Duodenal mucosa (tissue), 2 donors: Measurements from ENCODE around the gene SLC66A1.

Experiments used
- H3K27ac ChIP-seq: one replicate; pipeline ENCODE4 v1.7.0; 2013; ENCODE audit warnings: low read depth, low read length
- H3K27me3 ChIP-seq, 2 donors: one replicate each; pipeline ENCODE4 v1.7.0; 2013; ENCODE audit warnings: low read length in 2 of 2, control low read depth in 1 of 2; ENCODE audit not compliant: insufficient read depth in 2 of 2, control insufficient read depth in 1 of 2
- H3K36me3 ChIP-seq, 2 donors: one replicate each; pipeline ENCODE4 v1.7.0; 2013; ENCODE audit warnings: low read length in 2 of 2, control low read depth in 1 of 2; ENCODE audit not compliant: insufficient read depth in 2 of 2, control insufficient read depth in 1 of 2
- H3K4me1 ChIP-seq, 2 donors: one replicate each; pipeline ENCODE4 v1.7.0; 2013; ENCODE audit warnings: low read length in 2 of 2, control low read depth in 1 of 2; ENCODE audit not compliant: insufficient read depth in 2 of 2, control insufficient read depth in 1 of 2
- H3K4me3 ChIP-seq, 2 donors: one replicate each; pipeline ENCODE4 v1.7.0; 2013; ENCODE audit warnings: low read length in 2 of 2, low read depth in 1 of 2
- H3K9ac ChIP-seq, 2 donors: one replicate each; pipeline ENCODE4 v1.7.0; 2013; ENCODE audit warnings: low read length in 2 of 2, low read depth in 1 of 2
- H3K9me3 ChIP-seq, 2 donors: one replicate each; pipeline ENCODE4 v1.7.0; 2013; ENCODE audit warnings: low read length in 2 of 2, control low read depth in 1 of 2; ENCODE audit not compliant: control insufficient read depth in 1 of 2

The SLC66A1 gene

DNA sequence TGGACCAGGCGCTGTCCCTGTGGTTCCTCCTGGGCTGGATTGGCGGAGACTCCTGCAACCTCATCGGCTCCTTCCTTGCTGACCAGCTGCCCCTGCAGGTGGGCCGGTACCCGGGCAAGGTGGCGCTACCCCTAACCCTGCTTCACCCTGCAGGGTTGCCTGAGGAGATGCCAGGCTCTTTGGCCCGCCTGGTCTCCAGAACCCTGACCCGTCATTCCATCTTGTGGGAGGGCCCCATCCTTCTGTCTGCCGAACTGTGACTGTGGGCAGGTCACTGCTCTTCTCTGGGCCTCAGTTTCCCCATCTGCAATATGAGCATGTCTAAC is 12.5 kb downstream of the SLC66A1 start:
- Histone ChIP-seq H3K4me1 (no peaks in the 10 kb centered on the region), H3K27ac (no peak overlapping the region), H3K9ac (no peak overlapping the region), H3K9me3 (no peaks in the 10 kb centered on the region), H3K27me3 (no peaks in the 10 kb centered on the region), H3K4me3 (no peak overlapping the region), H3K36me3 (peaks cover 14 to 46% of the 10 kb centered on the region in 2 donors)

DNA sequence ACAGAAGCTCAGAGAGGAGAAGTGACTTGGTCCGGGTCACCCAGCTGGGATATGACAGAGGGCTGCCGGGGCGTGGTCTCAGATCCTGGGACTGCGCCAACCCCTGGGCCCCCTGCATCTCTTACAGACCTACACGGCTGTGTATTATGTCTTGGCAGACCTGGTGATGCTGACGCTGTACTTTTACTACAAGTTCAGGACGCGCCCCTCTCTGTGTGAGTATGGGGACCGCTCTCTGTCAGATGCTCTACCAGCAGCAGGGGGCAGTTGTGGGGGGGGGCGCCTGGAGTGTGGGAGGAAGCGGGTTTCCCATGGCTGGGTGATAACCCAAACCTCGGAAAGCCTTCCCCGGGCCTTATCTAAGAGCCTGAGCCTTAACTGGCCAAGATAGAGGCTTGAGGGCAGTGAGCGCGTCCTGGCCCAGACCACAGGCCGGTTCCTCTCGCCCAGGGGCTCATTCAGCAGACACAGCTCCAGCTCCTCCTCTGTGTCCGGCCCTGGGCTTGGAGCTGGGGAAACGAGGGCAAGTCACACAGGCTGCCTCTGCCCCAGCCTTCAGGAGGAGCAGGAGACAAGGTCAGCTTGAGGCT is 13.3 kb downstream of the SLC66A1 start:
- Histone ChIP-seq H3K36me3 (peaks cover 14 to 46% of the 10 kb centered on the region in 2 donors), H3K4me1 (peaks cover 0 to 4% of the 10 kb centered on the region in 2 donors), H3K27ac (no peak overlapping the region), H3K9me3 (no peaks in the 10 kb centered on the region), H3K27me3 (no peaks in the 10 kb centered on the region), H3K4me3 (no peak overlapping the region), H3K9ac (no peak overlapping the region)

DNA sequence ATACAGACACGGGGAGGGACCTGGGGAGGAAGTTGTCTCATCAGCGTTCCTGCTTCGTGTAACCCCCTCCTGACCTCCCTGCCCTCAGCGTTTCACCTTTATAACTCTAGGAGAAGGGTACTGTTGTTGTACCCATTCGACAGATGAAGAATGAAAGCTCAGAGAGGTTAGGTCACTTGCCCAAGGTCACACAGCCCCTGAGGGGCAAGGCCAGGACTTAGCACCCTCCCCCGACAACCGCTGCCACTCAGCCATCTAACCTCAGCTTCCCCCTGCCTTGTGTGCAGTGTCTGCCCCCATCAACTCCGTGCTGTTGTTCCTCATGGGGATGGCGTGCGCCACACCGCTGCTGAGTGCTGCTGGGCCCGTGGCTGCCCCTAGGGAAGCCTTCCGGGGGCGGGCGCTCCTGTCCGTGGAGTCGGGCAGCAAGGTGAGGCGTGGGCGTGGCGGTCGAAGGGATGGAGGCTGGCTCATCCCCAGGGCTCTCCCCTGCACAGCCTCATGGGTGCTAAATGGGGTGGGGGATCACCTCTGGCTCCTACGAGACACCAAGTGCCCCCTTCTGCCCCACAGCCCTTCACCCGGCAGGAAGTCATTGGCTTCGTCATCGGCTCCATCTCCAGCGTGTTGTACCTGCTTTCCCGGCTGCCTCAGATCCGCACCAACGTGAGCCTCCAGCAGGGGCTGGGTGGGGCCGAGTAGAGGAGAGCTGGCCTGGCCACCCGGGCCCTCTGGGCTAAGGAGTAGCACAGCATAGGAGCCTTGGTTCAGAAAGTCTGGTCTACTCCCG is 14.0 kb downstream of the SLC66A1 start:
- no peaks in the 10 kb centered on the region for H3K9me3 ChIP-seq
- H3K4me1 ChIP-seq = peaks cover 0 to 7% of the 10 kb centered on the region in 2 donors
- H3K9ac ChIP-seq = no peak overlapping the region
- no peaks in the 10 kb centered on the region for H3K27me3 ChIP-seq
- H3K4me3 ChIP-seq = no peak overlapping the region
- peaks cover 14 to 46% of the 10 kb centered on the region in 2 donors for H3K36me3 ChIP-seq
- H3K27ac ChIP-seq = no peak overlapping the region

DNA sequence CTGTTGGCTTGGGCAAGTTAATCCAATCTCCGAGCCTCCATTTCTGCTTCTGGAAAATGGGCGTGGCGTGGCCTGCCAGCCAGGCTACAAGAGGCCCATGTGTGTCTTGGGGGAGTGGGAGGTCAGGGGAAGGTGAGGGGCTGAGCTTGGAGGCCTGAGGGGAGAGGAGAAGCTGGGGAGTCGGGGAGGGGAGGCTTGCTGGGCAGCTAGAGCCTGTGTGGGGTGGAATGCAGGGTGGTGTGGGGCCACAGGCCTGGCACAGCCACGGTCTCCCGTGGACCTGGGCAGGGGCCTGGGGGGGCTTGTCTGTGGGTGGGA is 14.6 kb downstream of the SLC66A1 start:
- H3K9me3 ChIP-seq = no peaks in the 10 kb centered on the region
- H3K9ac ChIP-seq = no peak overlapping the region
- peaks cover 14 to 46% of the 10 kb centered on the region in 2 donors for H3K36me3 ChIP-seq
- no peaks in the 10 kb centered on the region for H3K27me3 ChIP-seq
- H3K27ac ChIP-seq = no peak overlapping the region
- H3K4me3 ChIP-seq = no peak overlapping the region
- H3K4me1 ChIP-seq = peaks cover 0 to 7% of the 10 kb centered on the region in 2 donors

DNA sequence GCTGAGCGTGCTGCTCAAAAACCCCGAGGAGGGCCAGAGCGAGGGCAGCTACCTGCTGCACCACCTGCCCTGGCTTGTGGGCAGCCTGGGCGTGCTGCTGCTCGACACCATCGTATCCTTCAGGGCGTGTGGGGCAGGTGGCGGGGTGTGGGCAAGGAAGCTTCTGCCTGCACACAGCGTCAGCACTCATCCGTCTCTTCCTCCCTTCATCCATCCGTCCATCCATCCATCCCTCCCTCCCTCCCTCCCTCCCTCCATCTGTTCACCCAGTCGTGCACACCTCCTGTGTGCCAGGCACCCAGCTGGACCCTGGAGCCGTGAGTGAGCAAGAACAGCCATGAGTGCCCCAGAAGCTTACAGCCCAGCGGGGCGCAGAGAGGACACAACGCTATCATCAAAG is 15.2 kb downstream of the SLC66A1 start:
- Histone ChIP-seq H3K27ac (no peak overlapping the region), H3K9me3 (no peaks in the 10 kb centered on the region), H3K4me3 (no peak overlapping the region), H3K27me3 (no peaks in the 10 kb centered on the region), H3K4me1 (peaks cover 0 to 7% of the 10 kb centered on the region in 2 donors), H3K36me3 (peaks cover 14 to 46% of the 10 kb centered on the region in 2 donors), H3K9ac (no peak overlapping the region)

DNA sequence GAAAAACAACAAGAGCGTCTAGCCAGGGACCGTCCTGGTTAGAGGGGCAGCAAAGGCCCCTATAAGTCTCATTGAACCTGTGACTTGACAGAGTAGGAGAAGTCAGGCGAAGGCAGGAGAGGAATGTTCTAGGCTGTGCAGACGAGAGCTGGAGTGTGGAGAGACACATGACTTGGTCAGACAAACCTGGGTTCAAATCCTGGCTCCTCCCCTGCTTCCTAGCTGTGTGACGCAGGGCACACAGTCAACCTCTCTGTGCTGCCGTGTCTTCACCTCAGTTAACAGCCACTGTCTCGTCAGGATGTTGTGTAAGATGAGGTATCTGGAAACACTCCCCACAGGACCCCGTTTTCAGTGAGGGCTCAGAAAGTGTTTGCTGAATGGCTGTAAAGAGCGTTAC is 15.6 kb downstream of the SLC66A1 start:
- H3K36me3 ChIP-seq = peaks cover 14 to 50% of the 10 kb centered on the region in 2 donors
- H3K4me3 ChIP-seq = no peak overlapping the region
- H3K27ac ChIP-seq = no peak overlapping the region
- H3K4me1 ChIP-seq = peaks cover 0 to 7% of the 10 kb centered on the region in 2 donors
- no peaks in the 10 kb centered on the region for H3K27me3 ChIP-seq
- H3K9me3 ChIP-seq = no peaks in the 10 kb centered on the region
- no peak overlapping the region for H3K9ac ChIP-seq

DNA sequence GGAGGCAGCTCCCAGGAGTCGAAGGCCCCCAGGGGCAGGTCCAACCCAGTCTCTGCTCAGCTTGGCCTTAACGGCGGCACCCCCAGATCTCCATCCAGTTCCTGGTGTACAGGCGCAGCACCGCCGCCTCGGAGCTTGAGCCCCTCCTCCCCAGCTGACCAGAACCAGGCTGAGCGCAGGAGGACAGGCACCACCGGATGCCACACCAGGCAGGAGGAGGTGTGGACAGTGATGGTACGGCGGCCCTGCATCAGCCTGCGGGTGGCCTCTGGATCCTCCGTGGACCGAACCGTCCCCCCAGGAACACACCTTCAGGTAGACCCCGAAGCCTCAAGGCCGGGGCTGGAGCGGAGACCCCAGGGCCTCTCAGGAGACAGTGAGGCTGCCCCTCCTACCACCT is 16.4 kb downstream of the SLC66A1 start:
- no peaks in the 10 kb centered on the region for H3K27me3 ChIP-seq
- no peak overlapping the region for H3K27ac ChIP-seq
- no peak overlapping the region for H3K4me3 ChIP-seq
- H3K36me3 ChIP-seq = peaks cover 14 to 48% of the 10 kb centered on the region in 2 donors
- peaks cover 0 to 7% of the 10 kb centered on the region in 2 donors for H3K4me1 ChIP-seq
- H3K9me3 ChIP-seq = no peaks in the 10 kb centered on the region
- H3K9ac ChIP-seq = no peak overlapping the region

DNA sequence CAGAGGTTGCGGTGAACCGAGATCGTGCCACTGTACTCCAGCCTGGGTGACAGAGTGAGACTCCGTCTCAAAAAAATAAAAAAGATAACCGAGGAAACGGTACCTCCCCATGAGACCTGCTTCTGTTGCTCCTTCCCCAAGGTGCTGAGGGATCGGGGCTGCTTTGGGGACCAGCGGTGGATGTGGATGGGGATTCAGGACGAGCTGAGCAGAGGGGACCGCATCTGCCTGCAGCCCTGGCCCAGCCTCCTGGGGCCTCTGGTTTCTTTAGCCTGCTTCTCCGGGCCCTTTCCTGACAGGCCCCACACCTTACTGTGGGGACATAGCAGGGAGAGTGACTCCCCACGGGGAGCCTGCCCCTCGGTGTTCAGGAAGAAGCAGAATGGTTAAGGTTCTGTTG is 17.1 kb downstream of the SLC66A1 start:
- H3K4me1 ChIP-seq = peaks cover 0 to 7% of the 10 kb centered on the region in 2 donors
- no peaks in the 10 kb centered on the region for H3K9me3 ChIP-seq
- no peak overlapping the region for H3K27ac ChIP-seq
- no peak overlapping the region for H3K4me3 ChIP-seq
- H3K9ac ChIP-seq = no peak overlapping the region
- no peaks in the 10 kb centered on the region for H3K27me3 ChIP-seq
- peaks cover 8 to 43% of the 10 kb centered on the region in 2 donors for H3K36me3 ChIP-seq

DNA sequence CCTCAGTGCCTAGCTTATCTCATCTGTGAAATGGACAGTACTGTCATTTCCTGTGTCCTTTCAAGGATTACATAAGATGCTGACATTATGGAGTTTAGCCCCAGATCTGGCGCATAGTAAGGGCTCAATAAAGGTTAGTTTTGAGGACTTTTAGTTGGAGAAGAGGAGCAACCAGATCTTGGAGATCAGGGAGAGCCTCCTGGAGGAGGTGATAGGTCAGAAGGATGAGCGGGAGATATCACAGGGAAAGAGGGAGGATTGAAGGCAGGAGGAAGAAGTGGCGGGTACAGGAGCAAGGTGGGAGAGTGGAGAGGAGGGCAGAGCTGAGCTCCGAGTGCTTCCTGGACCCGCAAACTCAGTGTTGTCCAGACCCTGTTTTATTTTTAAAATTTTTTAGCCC is 17.5 kb downstream of the SLC66A1 start:
- Histone ChIP-seq H3K27ac (no peak overlapping the region), H3K9ac (no peak overlapping the region), H3K9me3 (no peaks in the 10 kb centered on the region), H3K36me3 (peaks cover 3 to 39% of the 10 kb centered on the region in 2 donors), H3K4me1 (peaks cover 0 to 7% of the 10 kb centered on the region in 2 donors), H3K4me3 (no peak overlapping the region), H3K27me3 (no peaks in the 10 kb centered on the region)

DNA sequence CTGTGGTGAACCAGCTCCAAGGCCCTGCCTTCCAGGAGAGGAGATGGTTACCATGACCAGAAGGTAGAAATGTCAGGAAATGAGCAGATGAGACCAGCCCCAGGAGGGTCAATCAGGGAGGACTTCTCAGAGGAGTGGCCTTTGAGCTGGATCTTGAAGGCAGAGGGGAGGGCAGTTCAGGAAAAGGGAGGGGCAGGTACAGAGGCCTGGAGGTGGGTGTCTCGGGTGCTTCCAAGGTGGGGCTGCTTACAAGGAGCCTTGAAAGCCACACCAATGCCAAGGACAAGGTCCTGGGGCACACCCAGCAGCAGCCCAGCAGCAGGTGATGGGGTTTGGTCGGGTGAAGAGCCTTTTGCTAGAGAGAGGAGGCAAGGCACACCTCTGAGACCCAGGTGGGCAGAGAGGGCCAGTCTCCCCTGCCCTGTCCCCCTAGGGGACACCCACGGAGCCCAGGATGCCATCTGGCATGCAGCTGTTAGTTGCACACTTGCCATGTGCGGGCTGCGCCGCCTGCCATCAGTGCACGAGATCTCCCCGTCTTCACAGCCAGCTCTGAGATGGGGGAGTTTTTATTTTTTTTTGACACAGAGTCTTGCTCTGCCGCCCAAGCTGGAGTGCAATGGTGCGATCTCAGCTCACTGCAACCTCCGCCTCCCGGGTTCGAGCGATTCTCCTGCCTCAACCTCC is 18.5 kb downstream of the SLC66A1 start:
- Histone ChIP-seq H3K27ac (no peak overlapping the region), H3K4me1 (peaks cover 0 to 7% of the 10 kb centered on the region in 2 donors), H3K9ac (no peak overlapping the region), H3K36me3 (peaks cover 3 to 31% of the 10 kb centered on the region in 2 donors), H3K27me3 (no peaks in the 10 kb centered on the region), H3K9me3 (no peaks in the 10 kb centered on the region), H3K4me3 (no peak overlapping the region)
